Bronchial smooth muscle cell (primary cell): ENCODE data around the gene JAM2. TPM values are rescaled to one million over a fixed set of nuclear protein-coding genes. Genes with fewer than 3 reads are reported as not detected.

ENCODE experiments used
- total RNA-seq: library from RNA; depleted of rRNA; stranded (reverse); fragments of >200 nt; gene quantifications from 2 replicates; pipeline ENCODE4 v1.2.1, GENCODE V29; 2014

The JAM2 gene, protein sequence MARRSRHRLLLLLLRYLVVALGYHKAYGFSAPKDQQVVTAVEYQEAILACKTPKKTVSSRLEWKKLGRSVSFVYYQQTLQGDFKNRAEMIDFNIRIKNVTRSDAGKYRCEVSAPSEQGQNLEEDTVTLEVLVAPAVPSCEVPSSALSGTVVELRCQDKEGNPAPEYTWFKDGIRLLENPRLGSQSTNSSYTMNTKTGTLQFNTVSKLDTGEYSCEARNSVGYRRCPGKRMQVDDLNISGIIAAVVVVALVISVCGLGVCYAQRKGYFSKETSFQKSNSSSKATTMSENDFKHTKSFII
- total RNA-seq = 0.69 and 1.4 TPM in 2 replicates

DNA sequence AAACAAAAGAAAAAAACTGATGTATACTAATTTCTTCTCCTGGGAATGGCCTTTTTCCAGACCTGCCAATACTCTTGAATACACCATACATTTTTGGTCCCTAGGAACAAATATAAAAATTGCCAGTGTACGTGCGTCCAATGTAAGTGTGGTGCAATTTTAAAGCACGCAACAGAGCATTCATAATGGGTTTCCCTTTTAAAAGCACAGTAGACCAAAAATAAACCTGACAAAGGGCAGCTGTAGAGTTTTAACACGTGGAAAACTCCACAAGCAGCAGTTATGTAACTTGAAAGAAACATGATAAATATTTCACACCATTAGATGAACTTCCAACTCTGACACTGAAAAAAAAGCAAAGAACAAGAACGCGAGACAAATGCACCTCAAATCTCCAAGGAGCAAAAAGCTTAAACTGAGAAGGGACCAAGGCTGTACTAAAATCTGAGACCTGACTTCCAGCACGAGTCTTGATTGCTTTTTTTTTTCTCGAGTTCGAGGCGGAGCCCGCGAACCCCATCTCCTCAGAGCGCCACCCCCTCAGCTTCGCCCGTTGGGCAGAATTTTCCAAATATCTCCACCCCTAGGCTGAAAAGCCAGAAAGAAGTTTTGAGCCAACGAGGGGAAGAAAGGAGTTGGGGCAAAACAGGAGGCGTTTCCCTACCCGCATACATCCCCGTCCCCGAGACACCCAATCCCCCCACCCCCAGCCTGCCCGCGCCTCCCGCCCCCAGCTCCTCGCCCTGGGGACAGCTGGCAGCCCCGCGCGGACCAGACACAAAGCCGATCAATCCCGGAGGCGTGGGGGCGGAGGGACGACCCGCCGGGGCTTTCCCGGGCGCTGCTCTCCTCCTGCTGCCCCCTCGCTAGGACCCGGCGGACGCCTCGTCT, at the start of gene JAM2:
JAM2 (plus strand) TSS at position 599 of the 891 bp plus-strand sequence. CDS start 564 bp downstream, outside the sequence.

DNA sequence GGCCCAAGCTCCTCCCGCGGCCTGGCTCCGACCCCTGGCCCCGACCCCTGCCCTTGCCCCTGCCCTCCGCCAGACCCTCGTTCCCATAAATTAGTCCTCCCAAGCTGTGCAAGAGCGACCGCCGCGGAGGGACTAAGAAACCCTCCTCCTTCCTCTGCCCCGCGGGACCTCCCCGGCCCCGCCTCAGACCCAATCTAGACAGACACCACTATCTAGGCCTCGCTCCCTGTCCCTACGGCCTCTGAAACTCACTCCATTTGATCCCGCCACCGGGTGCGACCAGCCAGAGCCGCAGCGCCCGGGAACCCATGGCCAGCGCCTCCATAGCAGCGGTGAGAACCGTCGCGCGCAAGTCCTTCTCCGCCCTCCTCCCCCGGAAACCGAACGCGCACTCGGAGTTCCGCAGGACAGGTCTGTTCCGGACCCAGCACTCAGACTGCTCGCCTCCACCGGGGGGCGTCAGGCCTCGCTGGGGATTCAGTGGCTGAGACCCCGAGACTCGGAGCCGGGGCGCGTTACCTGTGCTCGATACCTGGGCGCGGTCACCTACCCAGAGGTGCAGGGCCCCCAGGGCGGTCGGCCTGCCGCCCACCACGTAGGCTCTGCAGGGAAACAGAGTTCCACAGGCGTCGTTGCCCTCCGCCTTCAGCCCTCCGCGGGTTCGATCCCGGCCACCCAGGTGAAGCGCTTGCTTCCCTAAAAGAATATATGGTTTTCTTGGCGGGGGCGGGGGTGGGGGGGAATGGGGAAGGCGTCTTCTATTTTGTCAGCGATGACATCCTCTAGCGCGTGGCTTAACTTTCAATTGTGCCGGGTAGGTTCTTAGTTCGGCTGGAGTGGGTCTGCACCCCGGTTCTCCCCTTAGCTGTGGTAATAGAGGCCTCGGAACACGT, 31.7 kb upstream of the JAM2 start, which contains the start of gene MRPL39:
MRPL39 (minus strand) TSS at position 331 of the 893 bp plus-strand sequence; CDS start at position 325, 6 bp downstream.

DNA sequence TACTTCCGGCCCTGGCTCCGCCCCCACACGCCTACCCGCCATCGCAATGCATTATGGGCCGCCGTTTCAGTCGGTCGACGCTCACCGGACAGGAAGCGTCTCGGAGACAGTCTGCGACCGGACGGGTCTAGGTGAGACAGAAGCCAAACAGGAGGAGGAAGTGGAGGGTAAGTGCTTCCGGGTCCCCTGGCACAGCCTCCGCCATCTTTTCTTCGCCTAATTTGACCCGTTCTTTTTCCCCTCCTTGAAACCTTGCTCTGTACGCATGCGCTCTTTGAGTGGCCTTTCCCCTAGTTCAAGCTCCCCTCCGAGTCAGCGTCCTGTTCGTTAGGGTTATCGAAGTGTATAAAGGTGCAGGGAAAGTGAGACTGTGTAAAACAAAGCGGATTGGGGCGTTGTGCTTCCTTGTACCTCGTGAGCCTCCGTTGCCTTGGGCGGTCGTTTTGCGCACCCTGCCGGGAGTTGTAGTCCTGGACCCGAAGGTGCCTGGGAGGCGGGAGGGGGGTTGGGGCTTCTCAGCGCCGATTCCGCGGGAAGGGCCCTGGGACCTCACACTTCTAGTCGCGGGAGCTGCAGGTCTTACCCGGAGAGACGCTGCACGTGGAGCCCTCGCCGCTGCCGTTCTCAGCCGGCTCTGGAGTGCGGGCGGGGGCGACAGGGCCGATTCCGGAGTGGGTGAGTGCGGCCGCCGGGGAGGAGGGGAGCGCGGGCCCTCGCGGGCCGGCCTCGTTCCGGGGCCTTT, 96.0 kb downstream of the JAM2 start, which contains the start of the genes ATP5PF and GABPA:
ATP5PF (minus strand) TSS at position 1 of the 742 bp plus-strand sequence. CDS start 5,110 bp downstream, outside the sequence.
GABPA (plus strand) TSS at position 69 of the 742 bp plus-strand sequence. CDS start 6,627 bp downstream, outside the sequence.

Other genes starting within 250 kb of the JAM2 start
- 25.0 and 26.0 TPM in 2 replicates for gene MRPL39, start 31.8 kb upstream of the JAM2 start, total RNA-seq
- gene ATP5PF, start 95.6 kb downstream of the JAM2 start, total RNA-seq = 31.3 and 52.0 TPM in 2 replicates
- gene GABPA, start 95.7 kb downstream of the JAM2 start, total RNA-seq = 17.9 and 25.2 TPM in 2 replicates